Esophagus muscularis mucosa (tissue), 3 donors: ENCODE data around the gene IL1R2.

ENCODE experiments used
- CTCF ChIP-seq, 3 experiments: fragments of 200-600 bp in 2 of 3; fragments of 450-650 bp in 1 of 3; sonication (generic) in 2 of 3; IDR thresholded peaks; one replicate each; pipeline ENCODE4 v1.5.1; 2017 to 2019; ENCODE audit warnings: antibody characterized with exemption in 3 of 3, mild to moderate bottlenecking in 2 of 3, moderate library complexity in 1 of 3
- POLR2A ChIP-seq: fragments of 450-650 bp; IDR thresholded peaks from one replicate; pipeline ENCODE4 v1.6.1; 2017; ENCODE audit warnings: antibody characterized with exemption, moderate library complexity, mild to moderate bottlenecking, low read depth

- no peak for TF ChIP-seq POLR2A
- no peak for TF ChIP-seq CTCF (IDR thresholded peaks at IDR 0.05)
Observed at GRCh38 chr2:102050854-102051391, 59.2 kb downstream of the IL1R2 start.
